Endothelial cell (in vitro differentiated cells): ENCODE data around the gene SPEF1. TPM values are rescaled to one million over a fixed set of nuclear protein-coding genes. Genes with fewer than 3 reads are reported as not detected.

Source experiments
- DNase-seq: peaks from one replicate; pipeline ENCODE4 v3.0.0; 2021; ENCODE audit warnings: low spot score
- H3K27ac Mint-ChIP-seq: one replicate; pipeline ENCODE4 v1.8.0; 2021; ENCODE audit warnings: mixed read lengths, inconsistent platforms; ENCODE audit not compliant: unreplicated experiment
- H3K27me3 Mint-ChIP-seq: one replicate; pipeline ENCODE4 v1.8.0; 2021; ENCODE audit warnings: mild to moderate bottlenecking, moderate library complexity, mixed read lengths, inconsistent platforms; ENCODE audit not compliant: unreplicated experiment
- H3K36me3 Mint-ChIP-seq: one replicate; pipeline ENCODE4 v1.8.0; 2021; ENCODE audit warnings: mild to moderate bottlenecking, low read depth, mixed read lengths, inconsistent platforms; ENCODE audit not compliant: unreplicated experiment
- H3K4me1 Mint-ChIP-seq: one replicate; pipeline ENCODE4 v1.8.0; 2021; ENCODE audit warnings: mild to moderate bottlenecking, mixed read lengths, inconsistent platforms; ENCODE audit not compliant: unreplicated experiment
- H3K4me3 Mint-ChIP-seq: one replicate; pipeline ENCODE4 v1.8.0; 2021; ENCODE audit warnings: mild to moderate bottlenecking, mixed read lengths, inconsistent platforms; ENCODE audit not compliant: unreplicated experiment
- H3K9me3 Mint-ChIP-seq: one replicate; pipeline ENCODE4 v1.8.0; 2021; ENCODE audit warnings: mixed read lengths, inconsistent platforms; ENCODE audit not compliant: unreplicated experiment
- CTCF ChIP-seq: fragments of 200-600 bp; sonication (generic); IDR thresholded peaks from one replicate; pipeline ENCODE4 v1.5.0; 2021; ENCODE audit warnings: antibody characterized with exemption; ENCODE audit not compliant: unreplicated experiment
- total RNA-seq: library from RNA; stranded (reverse); fragmentation: NEBNext Ultra II Directional; extraction: Animal tissue kit (Norgen Biotek cat#: 25700); gene quantifications from one replicate; pipeline ENCODE4 v1.2.1, GENCODE V29; 2021; ENCODE audit not compliant: unreplicated experiment

The SPEF1 gene
- total RNA-seq, 1 donor from 2014 or later: 0.23 TPM

- Mint-ChIP-seq H3K9me3 (no peaks in the 10 kb centered on the region), H3K27me3 (peaks cover 15% of the 10 kb centered on the region), H3K27ac (no peak overlapping the region), H3K4me3 (no peak overlapping the region), H3K36me3 (peaks cover 25% of the 10 kb centered on the region), H3K4me1 (peaks cover 23% of the 10 kb centered on the region)
- no peak for DNase-seq
- TF ChIP-seq CTCF: no peak
Measured at GRCh38 chr20:3802524-3803239, 21.4 kb upstream of the SPEF1 start.

DNA sequence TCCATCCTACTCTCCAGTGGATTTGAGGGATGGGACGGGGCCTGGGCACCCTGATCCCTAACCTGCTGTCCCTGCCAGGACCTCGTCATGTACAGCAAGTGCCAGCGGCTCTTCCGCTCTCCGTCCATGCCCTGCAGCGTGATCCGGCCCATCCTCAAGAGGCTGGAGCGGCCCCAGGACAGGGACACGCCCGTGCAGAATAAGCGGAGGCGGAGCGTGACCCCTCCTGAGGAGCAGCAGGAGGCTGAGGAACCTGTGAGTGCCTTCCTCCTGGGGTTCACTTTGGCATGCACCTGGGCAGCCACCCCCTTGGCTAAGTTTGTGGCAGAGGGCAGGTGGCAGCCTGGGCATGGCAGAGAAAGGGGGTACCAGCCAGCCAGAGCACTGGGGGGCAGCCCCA, 20.6 kb upstream of the SPEF1 start:
- Mint-ChIP-seq H3K4me3 (no peak overlapping the region), H3K36me3 (peaks cover 25% of the 10 kb centered on the region), H3K27me3 (peaks cover 21% of the 10 kb centered on the region), H3K9me3 (no peaks in the 10 kb centered on the region), H3K27ac (no peak overlapping the region), H3K4me1 (peaks cover 18% of the 10 kb centered on the region)
- no peak for DNase-seq
- no peak for TF ChIP-seq CTCF

DNA sequence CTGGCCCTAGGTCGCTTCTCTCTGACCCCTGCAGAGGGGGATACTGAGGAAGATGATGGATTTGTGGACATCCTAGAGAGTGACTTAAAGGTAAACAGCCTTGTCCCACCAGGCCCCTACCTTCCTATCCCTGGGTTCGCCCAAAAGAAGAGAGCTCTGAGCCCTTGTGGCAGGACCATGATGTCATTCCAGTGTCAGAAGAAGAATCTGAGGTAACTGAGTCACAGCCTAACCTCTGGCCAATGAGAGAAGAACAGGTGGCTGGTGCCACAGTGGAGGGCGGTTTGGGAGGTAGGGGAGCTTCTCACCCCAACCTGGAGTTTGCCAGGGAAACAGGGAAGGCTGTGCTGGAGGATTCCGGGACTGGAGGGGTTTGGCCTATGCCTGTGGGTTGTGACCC, 20.1 kb upstream of the SPEF1 start:
- no peak for DNase-seq
- H3K9me3 Mint-ChIP-seq: no peaks in the 10 kb centered on the region
- no peak overlapping the region for H3K4me3 Mint-ChIP-seq
- no peak overlapping the region for H3K27ac Mint-ChIP-seq
- H3K4me1 Mint-ChIP-seq: peaks cover 18% of the 10 kb centered on the region
- TF ChIP-seq CTCF: no peak
- peaks cover 25% of the 10 kb centered on the region for H3K36me3 Mint-ChIP-seq
- peaks cover 21% of the 10 kb centered on the region for H3K27me3 Mint-ChIP-seq

- no peak for DNase-seq
- Mint-ChIP-seq H3K9me3 (no peaks in the 10 kb centered on the region), H3K27ac (no peak overlapping the region), H3K36me3 (peaks cover 25% of the 10 kb centered on the region), H3K4me1 (peaks cover 18% of the 10 kb centered on the region), H3K4me3 (no peak overlapping the region), H3K27me3 (peaks cover 21% of the 10 kb centered on the region)
- TF ChIP-seq CTCF: no peak
Measured at GRCh38 chr20:3800878-3801260, 19.6 kb upstream of the SPEF1 start.

DNA sequence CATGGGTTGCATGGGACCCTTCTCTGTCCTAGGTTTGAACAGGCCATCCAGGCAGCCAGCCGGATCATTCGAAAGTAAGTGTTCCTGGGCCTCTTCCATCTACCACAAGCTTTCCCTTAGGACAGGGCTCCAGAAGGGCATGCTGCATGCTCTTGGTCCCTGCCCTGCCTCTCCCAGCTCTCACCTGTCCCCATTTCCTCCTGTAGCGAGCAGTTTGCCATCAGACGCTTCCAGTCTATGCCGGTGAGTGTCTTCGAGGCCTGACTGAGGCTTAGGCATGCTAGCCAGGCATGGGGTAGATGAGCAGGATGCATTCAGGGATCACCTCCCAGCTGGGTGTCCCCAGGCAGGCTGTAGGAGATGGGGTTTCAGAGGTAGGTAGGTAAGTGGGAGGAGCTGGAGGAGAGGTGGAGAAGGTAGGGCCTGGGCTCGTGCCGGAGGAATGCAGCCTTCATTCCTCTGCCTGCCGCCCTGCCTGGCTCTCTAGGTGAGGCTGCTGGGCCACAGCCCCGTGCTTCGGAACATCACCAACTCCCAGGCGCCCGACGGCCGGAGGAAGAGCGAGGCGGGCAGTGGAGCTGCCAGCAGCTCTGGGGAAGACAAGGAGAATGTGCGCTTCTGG, 19.1 kb upstream of the SPEF1 start:
- Mint-ChIP-seq H3K9me3 (no peaks in the 10 kb centered on the region), H3K36me3 (peaks cover 21% of the 10 kb centered on the region), H3K27me3 (peaks cover 20% of the 10 kb centered on the region), H3K4me3 (no peak overlapping the region), H3K4me1 (peaks cover 15% of the 10 kb centered on the region), H3K27ac (no peak overlapping the region)
- no peak for DNase-seq
- TF ChIP-seq CTCF: no peak
